Hematopoietic multipotent progenitor cell treated with erythropoietin and hydrocortisone succinate and interleukin-3 and kit ligand, for 4 days (in vitro differentiated cells): ENCODE measurements around the gene LTF.
"Not testable (repeated sequence)": the region's sequence is repeated elsewhere in the genome, so short reads cannot be mapped to it uniquely, and the experiment has no call there.

Experiments used
- DNase-seq: peaks from one replicate; pipeline ENCODE4 v3.0.0-alpha.2; 2015

Gene LTF

GRCh38 chr3:46393011-46393410, 71.7 kb downstream of the LTF start:
- DNase-seq, result no peak

GRCh38 chr3:46391526-46391925, 73.2 kb downstream of the LTF start:
- DNase-seq, result not testable (repeated sequence)

- no peak for DNase-seq
Observed at GRCh38 chr3:46389306-46389705, 75.4 kb downstream of the LTF start.

GRCh38 chr3:46388847-46389246, 75.9 kb downstream of the LTF start:
- DNase-seq, result not testable (repeated sequence)

GRCh38 chr3:46386205-46386604, 78.5 kb downstream of the LTF start:
- peak; percentile 72 for DNase-seq
